ENCODE data around the gene FGFR2.

DNA sequence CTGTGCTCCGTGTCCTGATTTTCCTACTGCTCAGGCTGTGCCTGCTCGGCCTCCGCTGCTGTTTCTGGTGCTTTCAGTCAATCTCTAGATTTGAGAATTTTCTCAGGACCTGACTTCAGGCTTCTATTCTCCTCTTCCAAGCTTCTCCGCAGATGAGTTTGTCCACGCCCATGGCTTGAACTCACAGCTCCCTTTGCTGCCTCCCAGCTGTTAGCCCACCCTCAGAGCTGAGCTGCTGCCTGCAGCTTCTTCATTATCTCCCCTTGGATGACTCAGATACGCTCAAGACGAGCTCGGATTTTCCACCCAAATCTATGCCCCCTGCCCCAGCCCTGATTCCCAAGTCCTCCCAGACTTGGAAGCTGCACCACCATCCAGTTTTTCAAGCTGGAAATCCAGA lies 104.7 kb downstream of the FGFR2 start:
- TF ChIP-seq, protein P1, sequence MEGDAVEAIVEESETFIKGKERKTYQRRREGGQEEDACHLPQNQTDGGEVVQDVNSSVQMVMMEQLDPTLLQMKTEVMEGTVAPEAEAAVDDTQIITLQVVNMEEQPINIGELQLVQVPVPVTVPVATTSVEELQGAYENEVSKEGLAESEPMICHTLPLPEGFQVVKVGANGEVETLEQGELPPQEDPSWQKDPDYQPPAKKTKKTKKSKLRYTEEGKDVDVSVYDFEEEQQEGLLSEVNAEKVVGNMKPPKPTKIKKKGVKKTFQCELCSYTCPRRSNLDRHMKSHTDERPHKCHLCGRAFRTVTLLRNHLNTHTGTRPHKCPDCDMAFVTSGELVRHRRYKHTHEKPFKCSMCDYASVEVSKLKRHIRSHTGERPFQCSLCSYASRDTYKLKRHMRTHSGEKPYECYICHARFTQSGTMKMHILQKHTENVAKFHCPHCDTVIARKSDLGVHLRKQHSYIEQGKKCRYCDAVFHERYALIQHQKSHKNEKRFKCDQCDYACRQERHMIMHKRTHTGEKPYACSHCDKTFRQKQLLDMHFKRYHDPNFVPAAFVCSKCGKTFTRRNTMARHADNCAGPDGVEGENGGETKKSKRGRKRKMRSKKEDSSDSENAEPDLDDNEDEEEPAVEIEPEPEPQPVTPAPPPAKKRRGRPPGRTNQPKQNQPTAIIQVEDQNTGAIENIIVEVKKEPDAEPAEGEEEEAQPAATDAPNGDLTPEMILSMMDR (IDR thresholded peaks at IDR 0.05) = no peak
- TF ChIP-seq POLR2A (IDR thresholded peaks at IDR 0.05) = no peak
